Subcutaneous adipose tissue (tissue), 4 donors: ENCODE measurements around the gene CRY1. TPM values are rescaled to one million over a fixed set of nuclear protein-coding genes. Genes with fewer than 3 reads are reported as not detected.

Source experiments
- CTCF ChIP-seq: fragments of 450-650 bp; IDR thresholded peaks from one replicate; pipeline ENCODE4 v1.5.1; 2016; ENCODE audit warnings: low read depth, mild to moderate bottlenecking, control low read depth, antibody characterized with exemption, moderate library complexity
- total RNA-seq, 4 donors: library from RNA; depleted of rRNA; stranded (reverse); fragments of >200 nt; gene quantifications; one replicate each; pipeline ENCODE4 v1.1.0, GENCODE V29; 2016

CRY1 gene
- total RNA-seq, 4 donors from 2014 or later, result 13.0 to 40.9 (median 16.8) TPM

- TF ChIP-seq CTCF, result no peak
These were observed 137.8 kb downstream of the CRY1 start, which contains the start of gene TMEM263 for GRCh38 chr12:106955377-106956047. Gene TMEM263, plus strand, starts transcription at chr12:106955907. Its CDS starts 11,210 bp downstream, at chr12:106967117.

- no peak for TF ChIP-seq CTCF
These were observed 138.6 kb downstream of the CRY1 start for GRCh38 chr12:106954462-106955376.

- no peak for TF ChIP-seq CTCF
These were observed 139.7 kb downstream of the CRY1 start for GRCh38 chr12:106953352-106954250.

- no peak for TF ChIP-seq CTCF
These were observed 142.8 kb downstream of the CRY1 start for GRCh38 chr12:106950591-106950990.

GRCh38 chr12:106947461-106947860, 145.9 kb downstream of the CRY1 start:
- TF ChIP-seq CTCF, result no peak

GRCh38 chr12:106945261-106945851, 148.0 kb downstream of the CRY1 start:
- no peak for TF ChIP-seq CTCF
